ENCODE measurements around the gene SLC2A10. TPM values are rescaled to one million over a fixed set of nuclear protein-coding genes. Genes with fewer than 3 reads are reported as not detected.

Gene SLC2A10
- total RNA-seq, 2 donors from 2014 or later: 0.64 to 1.5 TPM

Other genes with a start within 250 kb of the SLC2A10 start
- gene ZNF334, start 196.1 kb upstream of the SLC2A10 start, total RNA-seq: under 1 TPM; 0.70 to 0.78 TPM
- under 1 TPM in 1 of 2 donors, not detected in 1; 0.31 TPM for gene OCSTAMP, start 159.0 kb upstream of the SLC2A10 start, total RNA-seq
- under 1 TPM; 0.47 to 0.55 TPM for gene SLC13A3, start 58.2 kb upstream of the SLC2A10 start, total RNA-seq
- 10 to 100 TPM; 14.1 to 16.8 TPM for gene TP53RK, start 20.2 kb upstream of the SLC2A10 start, total RNA-seq
- under 1 TPM in 1 of 2 donors, not detected in 1; 0.17 TPM for gene EYA2, start 185.2 kb downstream of the SLC2A10 start, total RNA-seq